GM13976 (cell line): ENCODE results near the gene SRRD.

Experiments used
- DNase-seq: peaks from one replicate; pipeline ENCODE4 v3.0.0; 2012; ENCODE audit warnings: low spot score
- CTCF ChIP-seq: IDR thresholded peaks from 2 replicates; pipeline ENCODE4 v1.5.1; 2012; ENCODE audit warnings: borderline replicate concordance, mild to moderate bottlenecking; ENCODE audit not compliant: insufficient read depth; ENCODE audit errors: extremely low read depth, missing control alignments, control extremely low read depth
- in situ Hi-C: fragments of 300-500 bp; cut with MboI; formaldehyde crosslinking; loops from one replicate; pipeline ENCODE4 v1.12.0; 2022; ENCODE audit warnings: low sequenced_read_pairs, mixed read lengths, inconsistent platforms; ENCODE audit not compliant: unreplicated experiment

Gene SRRD

GRCh38 chr22:26474682-26475081 lies 9.0 kb upstream of the SRRD start:
- TF ChIP-seq CTCF = no peak
- no peak for DNase-seq
- in situ Hi-C loops = no loop called here

GRCh38 chr22:26476705-26477340 lies 6.9 kb upstream of the SRRD start:
- no peak for TF ChIP-seq CTCF
- no peak for DNase-seq
- in situ Hi-C loops = no loop called here

GRCh38 chr22:26477341-26477731 lies 6.3 kb upstream of the SRRD start:
- in situ Hi-C loops = no loop called here
- TF ChIP-seq CTCF = no peak
- no peak for DNase-seq

- no peak for TF ChIP-seq CTCF
These were observed 4.5 kb upstream of the SRRD start for GRCh38 chr22:26479043-26479791.

GRCh38 chr22:26479792-26480610 lies 3.7 kb upstream of the SRRD start:
- no peak for DNase-seq
- in situ Hi-C loops = no loop called here
- TF ChIP-seq CTCF = no peak

More at GRCh38 chr22:26479043-26479791, 4.5 kb upstream of the SRRD start:
- in situ Hi-C loops = no loop called here
- DNase-seq = no peak

- in situ Hi-C loops = no loop called here
- no peak for DNase-seq
- TF ChIP-seq CTCF = no peak
These were observed 3.1 kb upstream of the SRRD start for GRCh38 chr22:26480611-26480932.
